Astrocyte of the spinal cord (primary cell): ENCODE data around the gene SNTG2.

Source experiments
- DNase-seq: peaks from one replicate; pipeline ENCODE4 v3.0.0; 2011; ENCODE audit warnings: low read depth, low spot score
- H3K4me3 ChIP-seq: 2 replicates; pipeline ENCODE4 v1.5.1; 2011; ENCODE audit warnings: low read depth, mild to moderate bottlenecking, low read length, moderate library complexity
- CTCF ChIP-seq: IDR thresholded peaks from 2 replicates; pipeline ENCODE4 v1.5.1; 2012; ENCODE audit warnings: low read depth, mild to moderate bottlenecking, low read length, inconsistent platforms
- in situ Hi-C: cut with HindIII; loops from 2 replicates; pipeline ENCODE4 v1.10.0; 2017; ENCODE audit warnings: low sequenced_read_pairs

The SNTG2 gene

GRCh38 chr2:981258-981657 lies 30.6 kb downstream of the SNTG2 start:
- in situ Hi-C loops = no loop called here
- no peak for DNase-seq
- TF ChIP-seq CTCF = no peak
- no peak overlapping the region for H3K4me3 ChIP-seq

DNA sequence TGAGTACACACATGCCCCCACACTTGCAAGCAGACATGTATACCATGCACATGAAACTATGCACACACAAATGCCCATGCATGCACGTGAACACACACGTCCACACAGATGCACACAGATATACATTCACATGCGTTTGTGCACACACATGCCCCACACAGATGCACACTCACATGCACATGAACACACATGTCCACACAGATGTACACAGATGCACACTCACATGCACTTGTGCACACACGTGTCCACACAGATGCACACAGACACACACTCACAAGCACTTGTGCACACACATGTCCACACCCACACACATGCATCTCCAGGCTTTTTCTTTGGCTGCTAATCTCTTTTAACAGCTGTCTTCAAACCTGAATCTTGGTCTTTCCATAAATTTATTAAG lies 31.1 kb downstream of the SNTG2 start:
- TF ChIP-seq CTCF = no peak
- no peak for DNase-seq
- in situ Hi-C loops = no loop called here
- H3K4me3 ChIP-seq = no peak overlapping the region

- no peak for DNase-seq
- no peak overlapping the region for H3K4me3 ChIP-seq
- TF ChIP-seq CTCF = no peak
- in situ Hi-C loops = no loop called here
Measured at GRCh38 chr2:985317-985898, 34.8 kb downstream of the SNTG2 start.

DNA sequence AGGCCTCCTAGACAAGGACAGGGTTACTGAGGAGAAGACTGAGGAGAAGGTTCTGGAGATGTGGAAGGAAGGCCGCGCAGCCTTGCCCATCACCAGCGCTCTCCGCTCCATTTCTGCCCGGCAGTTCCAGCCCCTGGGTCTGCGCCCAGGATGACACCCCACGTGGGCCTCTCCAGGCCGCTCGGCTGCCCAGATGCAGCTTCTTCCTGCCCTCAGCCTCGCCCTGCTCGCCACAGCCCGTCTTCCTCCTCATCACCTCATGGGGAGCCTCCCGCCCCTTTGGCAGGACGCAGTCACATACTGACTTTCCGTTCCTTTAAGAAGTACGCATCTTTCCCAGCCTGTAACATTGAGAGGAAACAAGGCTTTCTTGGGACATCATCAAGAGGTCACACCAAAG lies 37.1 kb downstream of the SNTG2 start:
- TF ChIP-seq CTCF = no peak
- DNase-seq = no peak
- in situ Hi-C loops = no loop called here
- no peak overlapping the region for H3K4me3 ChIP-seq

DNA sequence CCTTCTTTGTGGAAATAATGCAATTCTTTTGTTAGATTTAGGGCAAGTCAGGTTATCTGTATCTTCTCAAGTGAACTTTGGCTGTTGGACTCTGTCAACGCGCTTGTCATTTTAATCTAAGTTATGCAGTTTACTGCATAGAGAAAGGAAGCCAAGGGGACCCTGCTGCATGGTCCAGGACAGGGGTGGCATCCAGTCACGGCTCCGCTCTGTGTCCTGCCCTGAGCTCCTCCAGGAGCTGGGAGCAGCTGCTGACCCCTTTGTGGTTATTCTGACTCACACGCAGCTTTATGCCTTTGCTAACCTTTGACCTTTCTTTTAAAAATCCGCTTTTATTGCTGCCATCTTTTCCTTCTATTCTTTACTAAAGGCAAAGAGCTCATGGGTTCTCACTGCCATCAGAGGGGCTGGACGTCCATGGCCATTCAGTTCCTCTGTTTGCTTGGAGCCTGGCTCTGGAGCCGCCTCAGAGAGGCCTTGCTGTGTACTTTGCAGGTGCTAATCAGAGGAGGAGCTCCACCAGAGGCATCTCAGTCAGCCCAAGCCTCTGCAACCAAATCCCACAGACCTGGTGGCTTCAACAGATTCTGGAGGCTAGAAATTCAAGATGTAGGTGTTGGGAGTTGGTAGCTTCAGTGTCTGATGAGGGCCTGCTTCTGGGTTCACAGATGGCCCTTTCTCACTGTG lies 39.3 kb downstream of the SNTG2 start:
- DNase-seq = no peak
- no peak for TF ChIP-seq CTCF
- in situ Hi-C loops = no loop called here
- H3K4me3 ChIP-seq = no peak overlapping the region

DNA sequence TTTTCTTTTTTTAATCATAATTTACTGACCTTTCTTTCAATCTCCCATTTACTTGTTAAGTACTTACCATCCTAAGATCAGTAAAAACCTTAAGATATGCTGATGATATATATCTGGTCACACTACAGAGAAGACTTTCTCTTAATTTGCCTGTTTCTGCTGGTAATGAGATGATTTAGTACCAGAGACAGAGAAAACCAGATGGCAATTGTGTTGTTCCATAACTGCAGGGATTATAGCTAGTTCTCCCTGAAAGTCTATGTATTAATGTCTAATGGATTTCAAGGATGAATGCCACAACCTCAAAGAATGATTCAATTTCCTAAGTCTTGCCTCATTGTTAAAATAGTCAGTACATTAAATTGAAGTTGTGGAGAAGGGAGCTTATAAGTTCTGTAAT lies 40.3 kb downstream of the SNTG2 start:
- no peak overlapping the region for H3K4me3 ChIP-seq
- in situ Hi-C loops = no loop called here
- TF ChIP-seq CTCF = no peak
- no peak for DNase-seq
